Testis (tissue), 3 donors: Measurements from ENCODE around the gene PRRT1B. TPM values are rescaled to one million over a fixed set of nuclear protein-coding genes. Genes with fewer than 3 reads are reported as not detected.
A peak's percentile ranks its signal among the peaks of the same experiment; 100 is the strongest.

ENCODE experiments used
- DNase-seq: peaks from one replicate; pipeline ENCODE4 v3.0.0-alpha.2; 2019
- H3K27ac ChIP-seq, 2 donors: fragments of 200-600 bp; sonication (generic); one replicate each; pipeline ENCODE4 v1.5.1; 2019
- H3K27me3 ChIP-seq: fragments of 200-600 bp; sonication (generic); one replicate; pipeline ENCODE4 v1.5.1; 2019
- H3K36me3 ChIP-seq: fragments of 200-600 bp; sonication (generic); one replicate; pipeline ENCODE4 v1.5.1; 2017; ENCODE audit warnings: low read depth; ENCODE audit errors: missing control alignments
- H3K4me1 ChIP-seq: fragments of 200-600 bp; sonication (generic); one replicate; pipeline ENCODE4 v1.5.1; 2019
- H3K4me3 ChIP-seq, 2 donors: fragments of 200-600 bp; sonication (generic); one replicate each; pipeline ENCODE4 v1.5.1; 2017 to 2019
- H3K9me3 ChIP-seq: fragments of 200-600 bp; sonication (generic); one replicate; pipeline ENCODE4 v1.5.1; 2017
- WGBS, 2 donors: methylation state at CpG; one replicate each; pipeline ENCODE4 v1.1.5; 2018; 5-methylcytosine and 5-hydroxymethylcytosine counted together
- intact Hi-C: fragments of 100-400 bp; cut with DNase I; formaldehyde crosslinking; loops from one replicate; pipeline ENCODE4 v1.15.1; 2023; ENCODE audit warnings: low total_unique reads
- polyA plus RNA-seq: library from polyadenylated mRNA; stranded (reverse); fragments of 350-450 nt; fragmentation: Illumina TruSeq; extraction: RNeasy Lipid Tissue Mini Kit (QIAGEN cat#74804); gene quantifications from one replicate; pipeline ENCODE4 v1.2.3, GENCODE V29; 2014; ENCODE audit warnings: low read depth, low replicate concordance; ENCODE audit not compliant: insufficient read depth
- total RNA-seq, 2 donors: library from RNA; depleted of rRNA; stranded (reverse); fragments of >200 nt; gene quantifications; one replicate each; pipeline ENCODE4 v1.2.3, GENCODE V29; 2016
- TF ChIP-seq, protein P1 (sequence below), 3 experiments: fragments of 450-650 bp in 2 of 3; fragments of 200-600 bp in 1 of 3; sonication (generic) in 1 of 3; IDR thresholded peaks; one replicate each; pipeline ENCODE4 v1.5.1; 2016 to 2019; ENCODE audit warnings: antibody characterized with exemption in 3 of 3, mild to moderate bottlenecking in 2 of 3, moderate library complexity in 1 of 3

The PRRT1B gene
- total and polyA plus RNA-seq, 3 donors from 2014 or later, result 0.47 TPM; not detected in 2

- Histone ChIP-seq H3K4me3 (no peak overlapping the region), H3K9me3 (no peaks in the 10 kb centered on the region), H3K4me1 (peaks cover 36% of the 10 kb centered on the region), H3K27me3 (no peaks in the 10 kb centered on the region), H3K36me3 (no peaks in the 10 kb centered on the region), H3K27ac (peak overlapping the region; percentile 2 to 81)
- intact Hi-C loops, result no loop called here
- WGBS, 2 donors, result 33 to 40% methylated on average over 12 of the region's 12 CpGs
- TF ChIP-seq, protein P1, sequence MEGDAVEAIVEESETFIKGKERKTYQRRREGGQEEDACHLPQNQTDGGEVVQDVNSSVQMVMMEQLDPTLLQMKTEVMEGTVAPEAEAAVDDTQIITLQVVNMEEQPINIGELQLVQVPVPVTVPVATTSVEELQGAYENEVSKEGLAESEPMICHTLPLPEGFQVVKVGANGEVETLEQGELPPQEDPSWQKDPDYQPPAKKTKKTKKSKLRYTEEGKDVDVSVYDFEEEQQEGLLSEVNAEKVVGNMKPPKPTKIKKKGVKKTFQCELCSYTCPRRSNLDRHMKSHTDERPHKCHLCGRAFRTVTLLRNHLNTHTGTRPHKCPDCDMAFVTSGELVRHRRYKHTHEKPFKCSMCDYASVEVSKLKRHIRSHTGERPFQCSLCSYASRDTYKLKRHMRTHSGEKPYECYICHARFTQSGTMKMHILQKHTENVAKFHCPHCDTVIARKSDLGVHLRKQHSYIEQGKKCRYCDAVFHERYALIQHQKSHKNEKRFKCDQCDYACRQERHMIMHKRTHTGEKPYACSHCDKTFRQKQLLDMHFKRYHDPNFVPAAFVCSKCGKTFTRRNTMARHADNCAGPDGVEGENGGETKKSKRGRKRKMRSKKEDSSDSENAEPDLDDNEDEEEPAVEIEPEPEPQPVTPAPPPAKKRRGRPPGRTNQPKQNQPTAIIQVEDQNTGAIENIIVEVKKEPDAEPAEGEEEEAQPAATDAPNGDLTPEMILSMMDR (IDR thresholded peaks at IDR 0.05), result no peak
- DNase-seq, result peak; percentile 82
These were observed 63.2 kb downstream of the PRRT1B start for GRCh38 chr9:131608493-131609037.

Other genes starting within 250 kb of the PRRT1B start
- 100 to 1,000 TPM; 175 to 213 TPM for gene PRRC2B, start 151.4 kb upstream of the PRRT1B start, total RNA-seq
- gene PRRC2B, start 151.4 kb upstream of the PRRT1B start, polyA plus RNA-seq, result 111 TPM
- gene POMT1, start 42.6 kb upstream of the PRRT1B start, total RNA-seq, result 100 to 1,000 TPM in 1 of 2 donors, 10 to 100 TPM in 1; 99.7 to 117 TPM
- gene POMT1, start 42.6 kb upstream of the PRRT1B start, polyA plus RNA-seq, result 118 TPM
- 10 to 100 TPM; 34.3 to 49.9 TPM for gene UCK1, start 14.3 kb upstream of the PRRT1B start, total RNA-seq
- gene UCK1, start 14.3 kb upstream of the PRRT1B start, polyA plus RNA-seq, result 41.1 TPM
- 10 to 100 TPM; 55.8 to 56.9 TPM for gene RAPGEF1, start 194.6 kb downstream of the PRRT1B start, total RNA-seq
- 36.1 TPM for gene RAPGEF1, start 194.6 kb downstream of the PRRT1B start, polyA plus RNA-seq